NCI-H1105 (cell line): Measurements from ENCODE around the gene BOLL.
"Not testable (repeated sequence)": the region's sequence is repeated elsewhere in the genome, so short reads cannot be mapped to it uniquely, and the experiment has no call there.

Experiments
- DNase-seq: peaks from one replicate; lab custom pipeline; 2025; lab: John Stamatoyannopoulos, UW

The BOLL gene

DNA sequence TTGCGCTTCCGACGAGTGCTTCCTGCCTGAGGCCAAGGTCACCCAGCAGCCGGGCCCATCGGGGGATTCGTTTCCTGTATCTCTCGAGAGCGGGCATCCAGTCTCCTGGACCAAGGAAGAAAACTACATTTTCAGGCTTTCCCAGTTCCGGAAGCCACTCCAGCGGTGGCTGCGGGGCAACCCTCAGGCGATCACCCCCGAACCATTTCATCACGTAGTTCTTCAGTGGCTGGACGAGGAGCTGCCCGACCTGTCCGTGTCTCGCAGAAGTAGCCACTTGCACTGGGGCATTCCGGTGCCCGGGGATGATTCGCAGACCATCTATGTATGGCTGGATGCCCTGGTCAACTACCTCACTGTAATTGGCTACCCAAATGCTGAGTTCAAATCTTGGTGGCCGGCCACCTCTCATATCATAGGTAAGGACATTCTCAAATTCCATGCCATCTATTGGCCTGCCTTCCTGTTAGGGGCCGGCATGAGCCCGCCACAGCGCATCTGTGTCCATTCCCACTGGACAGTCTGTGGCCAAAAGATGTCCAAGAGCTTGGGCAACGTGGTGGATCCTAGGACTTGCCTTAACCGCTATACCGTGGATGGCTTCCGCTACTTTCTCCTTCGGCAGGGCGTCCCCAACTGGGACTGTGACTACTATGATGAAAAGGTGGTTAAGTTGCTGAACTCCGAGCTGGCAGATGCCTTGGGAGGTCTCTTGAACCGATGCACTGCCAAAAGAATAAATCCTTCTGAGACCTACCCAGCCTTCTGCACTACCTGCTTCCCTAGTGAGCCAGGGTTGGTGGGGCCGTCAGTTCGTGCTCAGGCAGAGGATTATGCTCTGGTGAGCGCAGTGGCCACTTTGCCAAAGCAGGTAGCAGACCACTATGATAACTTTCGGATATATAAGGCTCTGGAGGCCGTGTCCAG is 78.9 kb downstream of the BOLL start:
- no peak for DNase-seq

DNA sequence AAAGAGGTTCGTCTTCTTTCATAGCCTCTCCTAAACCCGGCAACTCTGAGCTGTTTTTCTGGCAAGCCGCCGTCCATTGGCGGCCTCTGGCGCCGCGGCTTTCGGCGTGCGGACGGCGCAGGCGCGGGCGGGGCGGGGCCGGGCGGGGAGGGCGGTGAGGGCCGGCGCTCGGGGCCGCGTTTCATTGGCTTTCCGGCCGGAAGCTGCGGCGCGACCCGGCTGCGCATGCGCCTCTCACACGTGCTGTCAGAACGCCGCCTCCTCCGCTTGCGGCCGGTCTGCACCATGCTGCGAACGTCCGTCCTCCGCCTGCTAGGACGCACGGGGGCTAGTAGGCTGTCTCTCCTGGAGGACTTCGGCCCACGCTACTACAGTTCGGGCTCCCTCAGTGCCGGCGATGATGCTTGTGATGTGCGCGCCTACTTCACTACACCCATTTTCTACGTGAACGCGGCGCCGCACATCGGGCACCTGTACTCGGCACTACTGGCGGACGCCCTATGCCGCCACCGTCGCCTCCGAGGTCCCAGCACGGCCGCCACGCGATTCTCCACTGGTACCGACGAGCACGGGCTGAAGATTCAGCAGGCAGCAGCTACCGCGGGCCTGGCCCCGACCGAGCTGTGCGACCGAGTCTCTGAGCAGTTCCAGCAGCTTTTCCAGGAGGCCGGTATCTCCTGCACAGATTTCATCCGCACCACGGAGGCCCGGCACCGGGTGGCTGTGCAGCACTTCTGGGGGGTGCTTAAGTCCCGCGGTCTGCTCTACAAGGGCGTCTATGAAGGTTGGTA is 79.8 kb downstream of the BOLL start, which contains the start of gene MARS2:
TSS of gene MARS2 (plus strand) at position 249 of the 791 bp plus-strand sequence. CDS start at position 286, 37 bp downstream.
- peak; percentile 87 for DNase-seq

DNA sequence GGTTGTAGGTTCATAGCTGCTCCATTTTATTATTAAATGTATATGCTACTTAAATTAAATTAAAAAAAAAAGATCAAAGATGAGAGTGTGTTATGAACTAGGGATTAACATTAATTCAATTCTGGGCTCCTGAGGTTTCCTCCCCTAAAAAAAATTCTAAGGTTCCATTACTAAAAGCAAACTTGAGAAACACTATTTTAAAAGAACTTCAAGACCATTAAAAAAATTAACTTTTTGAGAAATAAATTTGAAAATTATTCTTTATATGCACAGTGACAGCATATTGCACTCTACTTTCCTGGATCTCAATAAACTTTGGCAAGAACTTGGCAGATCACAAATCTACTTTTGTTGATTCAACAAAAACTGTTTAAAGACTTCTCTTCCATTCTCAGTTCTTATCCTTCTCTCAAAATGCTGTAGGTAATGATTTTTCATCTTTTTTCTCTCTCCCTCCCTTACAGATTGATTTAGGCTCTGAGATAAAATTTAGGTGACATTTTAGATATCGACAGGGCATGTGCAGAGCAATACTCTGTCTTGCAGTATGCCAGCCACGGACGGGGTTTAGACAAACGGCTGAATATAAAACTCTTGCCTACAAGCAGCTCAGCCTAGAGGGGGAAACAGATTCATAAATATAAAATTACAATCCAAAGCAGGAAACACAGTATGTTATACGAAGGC is 80.5 kb downstream of the BOLL start:
- DNase-seq, result no peak

DNA sequence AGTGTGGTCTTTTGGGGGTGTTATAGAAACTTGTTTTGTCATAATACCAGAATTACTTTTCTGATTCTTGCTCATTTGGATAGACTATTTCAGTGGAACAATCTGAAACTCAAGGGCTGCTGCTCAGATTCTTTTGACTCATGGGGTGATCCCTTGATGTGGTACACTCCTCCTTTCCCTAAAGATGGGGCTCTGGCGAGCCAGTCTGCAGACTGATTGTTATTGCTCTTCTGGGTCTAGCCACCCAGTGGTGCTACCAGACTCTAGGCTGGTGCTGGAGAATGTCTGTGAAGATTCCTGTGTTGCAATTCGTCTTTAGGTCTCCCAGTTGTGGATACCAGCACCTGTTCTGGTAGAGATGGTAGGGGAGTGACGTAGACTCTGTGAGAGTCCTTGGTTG is 84.2 kb downstream of the BOLL start:
- no peak for DNase-seq

DNA sequence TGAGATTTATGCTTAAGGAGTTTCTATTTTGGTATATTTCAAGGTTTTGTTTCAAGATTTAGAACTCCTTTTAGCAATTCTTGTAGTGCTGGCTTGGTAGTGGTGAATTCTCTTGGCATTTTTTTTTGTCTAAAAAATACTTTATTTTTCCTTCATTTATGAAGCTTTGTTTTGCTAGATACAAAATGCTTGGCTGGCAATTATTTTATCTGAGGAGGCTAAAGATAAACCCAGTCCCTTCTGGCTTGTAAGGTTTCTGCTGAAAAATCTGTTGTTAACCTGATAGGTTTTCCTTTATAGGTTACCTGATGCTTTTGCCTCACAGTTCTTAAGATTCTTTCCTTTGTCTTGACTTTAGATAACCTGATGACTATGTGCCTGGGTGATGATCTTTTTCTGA is 85.4 kb downstream of the BOLL start:
- not testable (repeated sequence) for DNase-seq

DNA sequence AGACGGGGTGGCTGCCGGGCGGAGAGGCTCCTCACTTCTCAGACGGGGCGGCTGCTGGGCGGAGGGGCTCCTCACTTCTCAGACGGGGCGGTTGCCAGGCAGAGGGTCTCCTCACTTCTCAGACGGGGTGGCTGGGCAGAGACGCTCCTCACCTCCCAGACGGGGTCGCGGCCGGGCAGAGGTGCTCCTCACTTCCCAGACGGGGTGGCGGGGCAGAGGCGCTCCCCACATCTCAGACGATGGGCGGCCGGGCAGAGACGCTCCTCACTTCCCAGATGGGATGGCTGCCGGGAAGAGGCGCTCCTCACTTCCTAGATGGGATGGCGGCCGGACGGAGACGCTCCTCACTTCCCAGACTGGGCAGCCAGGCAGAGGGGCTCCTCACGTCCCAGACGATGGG is 88.5 kb downstream of the BOLL start:
- not testable (repeated sequence) for DNase-seq

DNA sequence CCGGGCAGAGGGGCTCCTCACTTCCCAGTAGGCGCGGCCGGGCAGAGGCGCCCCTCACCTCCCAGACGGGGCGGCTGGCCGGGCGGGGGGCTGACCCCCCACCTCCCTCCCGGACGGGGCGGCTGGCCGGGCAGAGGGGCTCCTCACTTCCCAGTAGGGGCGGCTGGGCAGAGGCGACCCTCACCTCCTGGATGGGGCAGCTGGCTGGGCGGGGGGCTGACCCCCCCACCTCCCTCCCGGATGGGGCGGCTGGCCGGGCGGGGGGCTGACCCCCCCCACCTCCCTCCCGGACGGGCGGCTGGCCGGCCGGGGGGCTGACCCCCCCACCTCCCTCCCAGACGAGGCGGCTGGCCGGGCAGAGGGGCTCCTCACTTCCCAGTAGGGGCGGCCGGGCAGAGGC is 89.1 kb downstream of the BOLL start:
- not testable (repeated sequence) for DNase-seq

DNA sequence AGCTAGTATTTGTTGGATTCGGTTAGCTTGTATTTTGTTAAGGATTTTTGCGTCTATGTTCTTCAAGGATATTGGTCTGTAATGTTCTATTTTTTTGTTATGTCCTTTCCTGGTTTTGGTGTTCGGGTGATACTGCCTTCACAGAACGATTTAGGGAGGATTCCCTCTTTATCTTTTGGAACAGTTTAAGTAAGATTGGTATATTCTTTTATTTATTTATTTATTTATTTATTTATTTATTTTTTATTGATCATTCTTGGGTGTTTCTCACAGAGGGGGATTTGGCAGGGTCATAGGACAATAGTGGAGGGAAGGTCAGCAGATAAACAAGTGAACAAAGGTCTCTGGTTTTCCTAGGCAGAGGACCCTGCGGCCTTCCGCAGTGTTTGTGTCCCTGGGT is 89.9 kb downstream of the BOLL start:
- not testable (repeated sequence) for DNase-seq

DNA sequence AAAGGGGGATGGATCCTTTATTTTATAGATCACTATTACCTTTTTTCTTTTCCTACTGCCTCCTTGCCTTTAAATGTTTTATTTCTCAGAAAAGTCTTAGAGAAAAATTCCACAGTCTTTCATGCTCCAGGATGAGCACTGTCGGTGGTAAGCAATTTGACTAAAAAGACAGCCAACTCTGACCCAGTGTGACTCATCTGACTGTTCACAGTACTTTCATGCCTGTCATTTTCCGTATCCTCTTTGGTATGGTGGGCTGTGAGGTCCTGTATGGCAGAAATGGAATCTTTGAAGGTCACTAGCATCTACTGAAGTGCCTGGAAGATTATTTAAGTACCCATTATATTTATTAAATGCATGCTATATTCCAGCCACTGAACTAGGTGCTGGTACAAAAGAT is 107.6 kb downstream of the BOLL start:
- DNase-seq, result no peak

DNA sequence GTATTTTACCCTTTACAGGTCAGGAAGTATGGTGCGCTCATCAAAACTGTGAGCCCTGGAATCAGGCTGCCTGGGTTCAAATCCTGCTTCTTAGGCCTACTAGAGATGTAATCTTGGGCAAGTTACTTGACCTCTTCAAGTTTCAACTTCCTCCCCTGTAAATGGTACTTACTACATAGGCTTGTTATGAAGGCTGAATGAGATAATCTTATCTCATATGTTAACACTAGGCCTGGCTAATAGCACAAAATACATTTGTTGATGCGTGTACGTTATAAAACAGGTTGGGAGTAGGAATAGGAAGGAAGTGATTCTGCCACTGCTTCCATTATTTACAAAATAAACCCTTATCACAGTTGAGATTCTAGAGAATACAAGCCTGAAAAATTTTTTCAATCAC is 108.1 kb downstream of the BOLL start:
- no peak for DNase-seq
